H9 (cell line): ENCODE data around the gene NDUFA5. TPM values are rescaled to one million over a fixed set of nuclear protein-coding genes. Genes with fewer than 3 reads are reported as not detected.

Experiments used
- DNase-seq: peaks from one replicate; pipeline ENCODE4 v3.0.0-alpha.2; 2017
- H2AFZ ChIP-seq: one replicate; pipeline ENCODE4 v1.6.1; 2013; ENCODE audit warnings: mild to moderate bottlenecking, low read length, control low read depth, moderate library complexity
- H2AK5ac ChIP-seq: 2 replicates; pipeline ENCODE4 v1.6.1; 2013; ENCODE audit warnings: low read length, control low read depth, mixed read lengths; ENCODE audit not compliant: insufficient read length
- H2BK120ac ChIP-seq: one replicate; pipeline ENCODE4 v1.6.1; 2013; ENCODE audit warnings: low read depth, mild to moderate bottlenecking, low read length, control low read depth, inconsistent platforms; ENCODE audit not compliant: poor library complexity, severe bottlenecking
- H2BK12ac ChIP-seq: 2 replicates; pipeline ENCODE4 v1.6.1; 2013; ENCODE audit warnings: low read length, control low read depth, mixed read lengths, low read depth; ENCODE audit not compliant: insufficient read length
- H2BK15ac ChIP-seq: 2 replicates; pipeline ENCODE4 v1.6.1; 2013; ENCODE audit warnings: low read depth, low read length, control low read depth
- H2BK20ac ChIP-seq: one replicate; pipeline ENCODE4 v1.6.1; 2013; ENCODE audit warnings: low read depth, mild to moderate bottlenecking, low read length, control low read depth, inconsistent platforms; ENCODE audit not compliant: poor library complexity, severe bottlenecking
- H2BK5ac ChIP-seq: 2 replicates; pipeline ENCODE4 v1.6.1; 2013; ENCODE audit warnings: low read length, control low read depth, mixed read lengths; ENCODE audit not compliant: insufficient read length
- H3K14ac ChIP-seq: 2 replicates; pipeline ENCODE4 v1.6.1; 2013; ENCODE audit warnings: low read length, control low read depth; ENCODE audit not compliant: insufficient read depth
- H3K18ac ChIP-seq: 2 replicates; pipeline ENCODE4 v1.6.1; 2013; ENCODE audit warnings: low read depth, mild to moderate bottlenecking, mixed read lengths, low read length, control low read depth; ENCODE audit not compliant: insufficient read length
- H3K23ac ChIP-seq: 2 replicates; pipeline ENCODE4 v1.6.1; 2013; ENCODE audit warnings: low read length, control low read depth, mixed read lengths, low read depth; ENCODE audit not compliant: insufficient read length
- H3K23me2 ChIP-seq: 2 replicates; pipeline ENCODE4 v1.6.1; 2013; ENCODE audit warnings: low read depth, mild to moderate bottlenecking, mixed read lengths, low read length, control low read depth; ENCODE audit not compliant: insufficient read length, poor library complexity, severe bottlenecking
- H3K27ac ChIP-seq: 2 replicates; pipeline ENCODE4 v1.5.1; 2013; ENCODE audit warnings: low read length, control low read depth, mixed read lengths, low read depth; ENCODE audit not compliant: insufficient read length
- H3K27me3 ChIP-seq: 2 replicates; pipeline ENCODE4 v1.6.1; 2013; ENCODE audit warnings: low read length, control low read depth, inconsistent platforms; ENCODE audit not compliant: insufficient read depth
- H3K4ac ChIP-seq: 2 replicates; pipeline ENCODE4 v1.6.1; 2013; ENCODE audit warnings: low read depth, mild to moderate bottlenecking, control low read depth, inconsistent platforms, low read length, moderate library complexity
- H3K4me1 ChIP-seq: 2 replicates; pipeline ENCODE4 v1.6.1; 2013; ENCODE audit warnings: low read length, control low read depth, inconsistent platforms; ENCODE audit not compliant: insufficient read depth
- H3K4me2 ChIP-seq: 2 replicates; pipeline ENCODE4 v1.6.1; 2013; ENCODE audit warnings: low read length, control low read depth, mixed read lengths; ENCODE audit not compliant: insufficient read length, insufficient read depth
- H3K56ac ChIP-seq: 2 replicates; pipeline ENCODE4 v1.6.1; 2013; ENCODE audit warnings: low read depth, mild to moderate bottlenecking, mixed read lengths, low read length, control low read depth; ENCODE audit not compliant: insufficient read length
- H3K79me1 ChIP-seq: 2 replicates; pipeline ENCODE4 v1.6.1; 2013; ENCODE audit warnings: low read depth, mild to moderate bottlenecking, moderate library complexity, low read length, control low read depth, inconsistent platforms; ENCODE audit not compliant: insufficient read depth, poor library complexity, severe bottlenecking
- H3K79me2 ChIP-seq: 2 replicates; pipeline ENCODE4 v1.6.1; 2013; ENCODE audit warnings: low read length, control low read depth, inconsistent platforms; ENCODE audit not compliant: insufficient read depth
- H3K9ac ChIP-seq: 2 replicates; pipeline ENCODE4 v1.6.1; 2013; ENCODE audit warnings: low read length, control low read depth, mixed read lengths; ENCODE audit not compliant: insufficient read length; ENCODE audit errors: extremely low read depth
- H3K9me3 ChIP-seq: one replicate; pipeline ENCODE4 v1.6.1; 2013; ENCODE audit warnings: low read depth, low read length, inconsistent platforms; ENCODE audit not compliant: control insufficient read depth
- H3T11ph ChIP-seq: one replicate; pipeline ENCODE4 v1.6.1; 2013; ENCODE audit warnings: mild to moderate bottlenecking, low read length, control low read depth, inconsistent platforms
- H4K20me1 ChIP-seq: one replicate; pipeline ENCODE4 v1.6.1; 2013; ENCODE audit not compliant: control insufficient read depth, insufficient read length, insufficient read depth
- H4K5ac ChIP-seq: 2 replicates; pipeline ENCODE4 v1.6.1; 2013; ENCODE audit warnings: low read depth, mild to moderate bottlenecking, mixed read lengths, low read length, control low read depth; ENCODE audit not compliant: insufficient read length
- H4K8ac ChIP-seq: replicated peaks from 2 replicates; pipeline ENCODE4 v1.6.1; 2013; ENCODE audit warnings: low read length, control low read depth, mixed read lengths, low read depth; ENCODE audit not compliant: insufficient read length
- H4K91ac ChIP-seq: 2 replicates; pipeline ENCODE4 v1.6.1; 2013; ENCODE audit warnings: low read depth, mild to moderate bottlenecking, moderate library complexity, mixed read lengths, low read length, control low read depth; ENCODE audit not compliant: insufficient read length
- H3K27ac Mint-ChIP-seq, 3 experiments: 2 replicates in 2 of 3; 3 replicates in 1 of 3; pipeline ENCODE4 v1.8.0; 2020 to 2021; ENCODE audit warnings: mixed read lengths in 3 of 3, mild to moderate bottlenecking in 1 of 3, moderate library complexity in 1 of 3
- H3K27me3 Mint-ChIP-seq: 2 replicates; pipeline ENCODE4 v1.8.0; 2021; ENCODE audit warnings: low read depth, mild to moderate bottlenecking, moderate library complexity, mixed read lengths
- H3K36me3 Mint-ChIP-seq, 3 experiments: 2 replicates in 2 of 3; 3 replicates in 1 of 3; pipeline ENCODE4 v1.8.0; 2020 to 2021; ENCODE audit warnings: low read depth in 3 of 3, mixed read lengths in 3 of 3; ENCODE audit not compliant: insufficient read depth in 1 of 3
- H3K4me1 Mint-ChIP-seq, 2 experiments: 2 replicates each; pipeline ENCODE4 v1.8.0; 2020; ENCODE audit warnings: mixed read lengths in 2 of 2
- H3K4me3 Mint-ChIP-seq, 2 experiments: 2 replicates in 1 of 2; 3 replicates in 1 of 2; pipeline ENCODE4 v1.8.0; 2020 to 2021; ENCODE audit warnings: mild to moderate bottlenecking in 2 of 2, mixed read lengths in 2 of 2, moderate library complexity in 1 of 2
- H3K9me3 Mint-ChIP-seq, 2 experiments: 2 replicates in 1 of 2; 3 replicates in 1 of 2; pipeline ENCODE4 v1.8.0; 2020; ENCODE audit warnings: mild to moderate bottlenecking in 2 of 2, mixed read lengths in 2 of 2, moderate library complexity in 1 of 2
- WGBS: extraction: QIAGEN DNeasy Blood & Tissue Kit; methylation state at CpG from one replicate; pipeline ENCODE4 v1.1.7; 2013; ENCODE audit warnings: missing lambda C conversion rate, low lambda C conversion rate, mixed read lengths; ENCODE audit not compliant: insufficient read length; ENCODE audit errors: extremely low coverage; 5-methylcytosine and 5-hydroxymethylcytosine counted together
- total RNA-seq: library from RNA; stranded (reverse); gene quantifications from 2 replicates; pipeline ENCODE4 v1.2.1, GENCODE V29; 2021
- TF ChIP-seq, protein P1 (sequence below): fragments of 200-600 bp; sonication (generic); conservative IDR thresholded peaks from 3 replicates; pipeline ENCODE4 v1.8.0; 2021; ENCODE audit warnings: antibody characterized with exemption, mild to moderate bottlenecking

Gene NDUFA5
- total RNA-seq, 1 experiment from 2014 or later, result 76.5 TPM

- Histone ChIP-seq H3K9me3 (no peaks in the 10 kb centered on the region), H3K79me2 (no peaks in the 10 kb centered on the region), H4K91ac (no peak overlapping the region), H2BK15ac (no peak overlapping the region), H3K14ac (no peak overlapping the region), H2AK5ac (no peak overlapping the region), H4K5ac (no peak overlapping the region), H3K4me1 (no peaks in the 10 kb centered on the region), H3K23me2 (no peaks in the 10 kb centered on the region), H3K4me2 (no peak overlapping the region), H2BK5ac (no peak overlapping the region), H2AFZ (no peak overlapping the region), H3K27ac (no peak overlapping the region), H3K79me1 (no peaks in the 10 kb centered on the region), H2BK20ac (no peak overlapping the region), H3K9ac (no peak overlapping the region), H2BK120ac (no peak overlapping the region), H3T11ph (no peak overlapping the region), H3K27me3 (no peaks in the 10 kb centered on the region), H3K23ac (no peak overlapping the region), H4K20me1 (no peaks in the 10 kb centered on the region), H4K8ac (no peak overlapping the region), H3K56ac (no peak overlapping the region), H3K18ac (no peak overlapping the region), H2BK12ac (no peak overlapping the region), H3K4ac (no peak overlapping the region)
- H3K27me3 Mint-ChIP-seq, result no peaks in the 10 kb centered on the region
- WGBS, result no CpG with 5 or more reads among the region's 3 CpGs
- H3K9me3 Mint-ChIP-seq, result no peaks in the 10 kb centered on the region
- no peak for DNase-seq
- peaks cover 12 to 24% of the 10 kb centered on the region in 2 experiments for H3K4me1 Mint-ChIP-seq
- no peaks in the 10 kb centered on the region for H3K36me3 Mint-ChIP-seq
- H3K27ac Mint-ChIP-seq, result no peak overlapping the region
- H3K4me3 Mint-ChIP-seq, result no peak overlapping the region
- TF ChIP-seq, protein P1, sequence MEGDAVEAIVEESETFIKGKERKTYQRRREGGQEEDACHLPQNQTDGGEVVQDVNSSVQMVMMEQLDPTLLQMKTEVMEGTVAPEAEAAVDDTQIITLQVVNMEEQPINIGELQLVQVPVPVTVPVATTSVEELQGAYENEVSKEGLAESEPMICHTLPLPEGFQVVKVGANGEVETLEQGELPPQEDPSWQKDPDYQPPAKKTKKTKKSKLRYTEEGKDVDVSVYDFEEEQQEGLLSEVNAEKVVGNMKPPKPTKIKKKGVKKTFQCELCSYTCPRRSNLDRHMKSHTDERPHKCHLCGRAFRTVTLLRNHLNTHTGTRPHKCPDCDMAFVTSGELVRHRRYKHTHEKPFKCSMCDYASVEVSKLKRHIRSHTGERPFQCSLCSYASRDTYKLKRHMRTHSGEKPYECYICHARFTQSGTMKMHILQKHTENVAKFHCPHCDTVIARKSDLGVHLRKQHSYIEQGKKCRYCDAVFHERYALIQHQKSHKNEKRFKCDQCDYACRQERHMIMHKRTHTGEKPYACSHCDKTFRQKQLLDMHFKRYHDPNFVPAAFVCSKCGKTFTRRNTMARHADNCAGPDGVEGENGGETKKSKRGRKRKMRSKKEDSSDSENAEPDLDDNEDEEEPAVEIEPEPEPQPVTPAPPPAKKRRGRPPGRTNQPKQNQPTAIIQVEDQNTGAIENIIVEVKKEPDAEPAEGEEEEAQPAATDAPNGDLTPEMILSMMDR, result no peak
These were observed 41.0 kb upstream of the NDUFA5 start for GRCh38 chr7:123598657-123599056.
